Hepatocyte (in vitro differentiated cells): ENCODE measurements around the gene TRIM14.

ENCODE experiments used
- EZH2 ChIP-seq: fragments of 200-600 bp; sonication (generic); IDR thresholded peaks from 2 replicates; pipeline ENCODE4 v1.6.1; 2016; ENCODE audit warnings: antibody characterized with exemption, mild to moderate bottlenecking, borderline replicate concordance
- EZH2phosphoT487 ChIP-seq: fragments of 200-600 bp; sonication (generic); IDR thresholded peaks from one replicate; pipeline ENCODE4 v1.6.1; 2018; ENCODE audit warnings: antibody characterized with exemption, mild to moderate bottlenecking, low read depth, moderate library complexity; ENCODE audit not compliant: unreplicated experiment, severe bottlenecking
- TF ChIP-seq, protein P1 (sequence below): fragments of 200-600 bp; sonication (generic); IDR thresholded peaks from 2 replicates; pipeline ENCODE4 v1.5.1; 2016; ENCODE audit warnings: antibody characterized with exemption, mild to moderate bottlenecking; ENCODE audit not compliant: poor library complexity

- TF ChIP-seq, protein P1, sequence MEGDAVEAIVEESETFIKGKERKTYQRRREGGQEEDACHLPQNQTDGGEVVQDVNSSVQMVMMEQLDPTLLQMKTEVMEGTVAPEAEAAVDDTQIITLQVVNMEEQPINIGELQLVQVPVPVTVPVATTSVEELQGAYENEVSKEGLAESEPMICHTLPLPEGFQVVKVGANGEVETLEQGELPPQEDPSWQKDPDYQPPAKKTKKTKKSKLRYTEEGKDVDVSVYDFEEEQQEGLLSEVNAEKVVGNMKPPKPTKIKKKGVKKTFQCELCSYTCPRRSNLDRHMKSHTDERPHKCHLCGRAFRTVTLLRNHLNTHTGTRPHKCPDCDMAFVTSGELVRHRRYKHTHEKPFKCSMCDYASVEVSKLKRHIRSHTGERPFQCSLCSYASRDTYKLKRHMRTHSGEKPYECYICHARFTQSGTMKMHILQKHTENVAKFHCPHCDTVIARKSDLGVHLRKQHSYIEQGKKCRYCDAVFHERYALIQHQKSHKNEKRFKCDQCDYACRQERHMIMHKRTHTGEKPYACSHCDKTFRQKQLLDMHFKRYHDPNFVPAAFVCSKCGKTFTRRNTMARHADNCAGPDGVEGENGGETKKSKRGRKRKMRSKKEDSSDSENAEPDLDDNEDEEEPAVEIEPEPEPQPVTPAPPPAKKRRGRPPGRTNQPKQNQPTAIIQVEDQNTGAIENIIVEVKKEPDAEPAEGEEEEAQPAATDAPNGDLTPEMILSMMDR = no peak
- TF ChIP-seq EZH2phosphoT487 (no peak), EZH2 (no peak)
These were observed 17.2 kb downstream of the TRIM14 start for GRCh38 chr9:98101868-98102273.
